SK-N-SH treated with all-trans-retinoic acid at 6 μM for 48 hours (cell line): ENCODE results near the gene KIF13A.

ENCODE experiments used
- BACH2 ChIP-seq: fragments of 250-450 bp; sonication (Bioruptor Pico); IDR thresholded peaks from 2 replicates; pipeline ENCODE4 v1.9.0; 2021; ENCODE audit warnings: mild to moderate bottlenecking, borderline replicate concordance
- OSR1 ChIP-seq: fragments of 250-450 bp; sonication (Bioruptor Pico); IDR thresholded peaks from 2 replicates; pipeline ENCODE4 v1.8.0; 2022; ENCODE audit warnings: moderate library complexity, mild to moderate bottlenecking, inconsistent platforms
- ZFP30 ChIP-seq: fragments of 450-650 bp; formaldehyde crosslinking; IDR thresholded peaks from 2 replicates; pipeline ENCODE4 v1.5.0; 2022; ENCODE audit warnings: mild to moderate bottlenecking, moderate library complexity

DNA sequence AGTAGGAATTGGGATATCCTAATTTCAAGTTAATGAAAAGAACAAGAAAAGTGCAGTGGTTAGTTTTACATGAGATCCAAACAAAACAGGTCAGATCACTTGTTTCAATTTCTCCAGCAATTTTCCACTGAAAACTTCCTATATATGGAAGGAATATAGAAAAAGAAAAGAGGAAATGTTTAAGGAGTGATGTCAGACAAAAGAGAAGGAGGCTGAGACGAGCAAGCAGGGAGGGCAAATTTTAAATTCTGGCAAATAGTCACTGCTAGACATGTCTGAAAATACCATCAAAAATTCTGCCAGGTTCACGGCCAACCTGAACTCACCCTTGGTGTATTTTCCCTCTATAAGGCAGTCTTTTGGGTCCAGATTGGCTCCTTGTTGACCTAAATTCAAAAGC, 271.2 kb downstream of the KIF13A start:
- TF ChIP-seq ZFP30 (no peak), BACH2 (no peak), OSR1 (CRISPR knock-in tag) (no peak)
